H9 (cell line): ENCODE measurements around the gene PRKCA. TPM values are rescaled to one million over a fixed set of nuclear protein-coding genes. Genes with fewer than 3 reads are reported as not detected.

Experiments
- DNase-seq: peaks from one replicate; pipeline ENCODE4 v3.0.0-alpha.2; 2017
- H2AFZ ChIP-seq: one replicate; pipeline ENCODE4 v1.6.1; 2013; ENCODE audit warnings: mild to moderate bottlenecking, low read length, control low read depth, moderate library complexity
- H2AK5ac ChIP-seq: 2 replicates; pipeline ENCODE4 v1.6.1; 2013; ENCODE audit warnings: low read length, control low read depth, mixed read lengths; ENCODE audit not compliant: insufficient read length
- H2BK120ac ChIP-seq: one replicate; pipeline ENCODE4 v1.6.1; 2013; ENCODE audit warnings: low read depth, mild to moderate bottlenecking, low read length, control low read depth, inconsistent platforms; ENCODE audit not compliant: poor library complexity, severe bottlenecking
- H2BK12ac ChIP-seq: 2 replicates; pipeline ENCODE4 v1.6.1; 2013; ENCODE audit warnings: low read length, control low read depth, mixed read lengths, low read depth; ENCODE audit not compliant: insufficient read length
- H2BK15ac ChIP-seq: 2 replicates; pipeline ENCODE4 v1.6.1; 2013; ENCODE audit warnings: low read depth, low read length, control low read depth
- H2BK20ac ChIP-seq: one replicate; pipeline ENCODE4 v1.6.1; 2013; ENCODE audit warnings: low read depth, mild to moderate bottlenecking, low read length, control low read depth, inconsistent platforms; ENCODE audit not compliant: poor library complexity, severe bottlenecking
- H2BK5ac ChIP-seq: 2 replicates; pipeline ENCODE4 v1.6.1; 2013; ENCODE audit warnings: low read length, control low read depth, mixed read lengths; ENCODE audit not compliant: insufficient read length
- H3K14ac ChIP-seq: 2 replicates; pipeline ENCODE4 v1.6.1; 2013; ENCODE audit warnings: low read length, control low read depth; ENCODE audit not compliant: insufficient read depth
- H3K18ac ChIP-seq: 2 replicates; pipeline ENCODE4 v1.6.1; 2013; ENCODE audit warnings: low read depth, mild to moderate bottlenecking, mixed read lengths, low read length, control low read depth; ENCODE audit not compliant: insufficient read length
- H3K23ac ChIP-seq: 2 replicates; pipeline ENCODE4 v1.6.1; 2013; ENCODE audit warnings: low read length, control low read depth, mixed read lengths, low read depth; ENCODE audit not compliant: insufficient read length
- H3K23me2 ChIP-seq: 2 replicates; pipeline ENCODE4 v1.6.1; 2013; ENCODE audit warnings: low read depth, mild to moderate bottlenecking, mixed read lengths, low read length, control low read depth; ENCODE audit not compliant: insufficient read length, poor library complexity, severe bottlenecking
- H3K27ac ChIP-seq: 2 replicates; pipeline ENCODE4 v1.5.1; 2013; ENCODE audit warnings: low read length, control low read depth, mixed read lengths, low read depth; ENCODE audit not compliant: insufficient read length
- H3K27me3 ChIP-seq: 2 replicates; pipeline ENCODE4 v1.6.1; 2013; ENCODE audit warnings: low read length, control low read depth, inconsistent platforms; ENCODE audit not compliant: insufficient read depth
- H3K4ac ChIP-seq: 2 replicates; pipeline ENCODE4 v1.6.1; 2013; ENCODE audit warnings: low read depth, mild to moderate bottlenecking, control low read depth, inconsistent platforms, low read length, moderate library complexity
- H3K4me1 ChIP-seq: 2 replicates; pipeline ENCODE4 v1.6.1; 2013; ENCODE audit warnings: low read length, control low read depth, inconsistent platforms; ENCODE audit not compliant: insufficient read depth
- H3K4me2 ChIP-seq: 2 replicates; pipeline ENCODE4 v1.6.1; 2013; ENCODE audit warnings: low read length, control low read depth, mixed read lengths; ENCODE audit not compliant: insufficient read length, insufficient read depth
- H3K56ac ChIP-seq: 2 replicates; pipeline ENCODE4 v1.6.1; 2013; ENCODE audit warnings: low read depth, mild to moderate bottlenecking, mixed read lengths, low read length, control low read depth; ENCODE audit not compliant: insufficient read length
- H3K79me1 ChIP-seq: 2 replicates; pipeline ENCODE4 v1.6.1; 2013; ENCODE audit warnings: low read depth, mild to moderate bottlenecking, moderate library complexity, low read length, control low read depth, inconsistent platforms; ENCODE audit not compliant: insufficient read depth, poor library complexity, severe bottlenecking
- H3K79me2 ChIP-seq: 2 replicates; pipeline ENCODE4 v1.6.1; 2013; ENCODE audit warnings: low read length, control low read depth, inconsistent platforms; ENCODE audit not compliant: insufficient read depth
- H3K9ac ChIP-seq: 2 replicates; pipeline ENCODE4 v1.6.1; 2013; ENCODE audit warnings: low read length, control low read depth, mixed read lengths; ENCODE audit not compliant: insufficient read length; ENCODE audit errors: extremely low read depth
- H3K9me3 ChIP-seq: one replicate; pipeline ENCODE4 v1.6.1; 2013; ENCODE audit warnings: low read depth, low read length, inconsistent platforms; ENCODE audit not compliant: control insufficient read depth
- H3T11ph ChIP-seq: one replicate; pipeline ENCODE4 v1.6.1; 2013; ENCODE audit warnings: mild to moderate bottlenecking, low read length, control low read depth, inconsistent platforms
- H4K20me1 ChIP-seq: one replicate; pipeline ENCODE4 v1.6.1; 2013; ENCODE audit not compliant: control insufficient read depth, insufficient read length, insufficient read depth
- H4K5ac ChIP-seq: 2 replicates; pipeline ENCODE4 v1.6.1; 2013; ENCODE audit warnings: low read depth, mild to moderate bottlenecking, mixed read lengths, low read length, control low read depth; ENCODE audit not compliant: insufficient read length
- H4K8ac ChIP-seq: replicated peaks from 2 replicates; pipeline ENCODE4 v1.6.1; 2013; ENCODE audit warnings: low read length, control low read depth, mixed read lengths, low read depth; ENCODE audit not compliant: insufficient read length
- H4K91ac ChIP-seq: 2 replicates; pipeline ENCODE4 v1.6.1; 2013; ENCODE audit warnings: low read depth, mild to moderate bottlenecking, moderate library complexity, mixed read lengths, low read length, control low read depth; ENCODE audit not compliant: insufficient read length
- H3K27ac Mint-ChIP-seq, 3 experiments: 2 replicates in 2 of 3; 3 replicates in 1 of 3; pipeline ENCODE4 v1.8.0; 2020 to 2021; ENCODE audit warnings: mixed read lengths in 3 of 3, mild to moderate bottlenecking in 1 of 3, moderate library complexity in 1 of 3
- H3K27me3 Mint-ChIP-seq: 2 replicates; pipeline ENCODE4 v1.8.0; 2021; ENCODE audit warnings: low read depth, mild to moderate bottlenecking, moderate library complexity, mixed read lengths
- H3K36me3 Mint-ChIP-seq, 3 experiments: 2 replicates in 2 of 3; 3 replicates in 1 of 3; pipeline ENCODE4 v1.8.0; 2020 to 2021; ENCODE audit warnings: low read depth in 3 of 3, mixed read lengths in 3 of 3; ENCODE audit not compliant: insufficient read depth in 1 of 3
- H3K4me1 Mint-ChIP-seq, 2 experiments: 2 replicates each; pipeline ENCODE4 v1.8.0; 2020; ENCODE audit warnings: mixed read lengths in 2 of 2
- H3K4me3 Mint-ChIP-seq, 2 experiments: 2 replicates in 1 of 2; 3 replicates in 1 of 2; pipeline ENCODE4 v1.8.0; 2020 to 2021; ENCODE audit warnings: mild to moderate bottlenecking in 2 of 2, mixed read lengths in 2 of 2, moderate library complexity in 1 of 2
- H3K9me3 Mint-ChIP-seq, 2 experiments: 2 replicates in 1 of 2; 3 replicates in 1 of 2; pipeline ENCODE4 v1.8.0; 2020; ENCODE audit warnings: mild to moderate bottlenecking in 2 of 2, mixed read lengths in 2 of 2, moderate library complexity in 1 of 2
- WGBS: extraction: QIAGEN DNeasy Blood & Tissue Kit; methylation state at CpG from one replicate; pipeline ENCODE4 v1.1.7; 2013; ENCODE audit warnings: missing lambda C conversion rate, low lambda C conversion rate, mixed read lengths; ENCODE audit not compliant: insufficient read length; ENCODE audit errors: extremely low coverage; 5-methylcytosine and 5-hydroxymethylcytosine counted together
- total RNA-seq: library from RNA; stranded (reverse); gene quantifications from 2 replicates; pipeline ENCODE4 v1.2.1, GENCODE V29; 2021
- TF ChIP-seq, protein P1 (sequence below): fragments of 200-600 bp; sonication (generic); conservative IDR thresholded peaks from 3 replicates; pipeline ENCODE4 v1.8.0; 2021; ENCODE audit warnings: antibody characterized with exemption, mild to moderate bottlenecking

PRKCA gene
- total RNA-seq, 1 experiment from 2014 or later, result 10.5 TPM

DNA sequence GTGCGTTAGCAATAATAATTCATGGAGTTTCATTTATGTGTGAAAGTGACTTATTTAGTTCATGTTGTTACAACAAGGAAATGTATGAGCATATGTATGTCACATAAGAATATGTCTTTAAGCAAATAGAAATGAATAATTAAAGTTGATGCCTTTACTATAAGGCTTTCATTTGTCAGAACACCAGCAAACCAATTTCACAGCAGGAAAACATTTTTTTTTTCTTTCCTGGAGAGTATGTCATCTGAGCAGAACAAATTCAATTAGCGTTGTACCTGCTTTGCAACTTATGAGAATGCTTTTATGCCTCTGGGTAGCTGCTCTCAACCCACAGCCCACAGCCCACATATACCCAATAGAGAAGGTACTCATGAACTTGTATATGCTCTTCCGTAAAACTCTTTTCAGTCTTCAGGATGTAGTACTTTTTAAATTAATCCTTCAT lies 46.9 kb upstream of the PRKCA start:
- no peak overlapping the region for H2AFZ ChIP-seq
- no peak overlapping the region for H3K4ac ChIP-seq
- TF ChIP-seq, protein P1, sequence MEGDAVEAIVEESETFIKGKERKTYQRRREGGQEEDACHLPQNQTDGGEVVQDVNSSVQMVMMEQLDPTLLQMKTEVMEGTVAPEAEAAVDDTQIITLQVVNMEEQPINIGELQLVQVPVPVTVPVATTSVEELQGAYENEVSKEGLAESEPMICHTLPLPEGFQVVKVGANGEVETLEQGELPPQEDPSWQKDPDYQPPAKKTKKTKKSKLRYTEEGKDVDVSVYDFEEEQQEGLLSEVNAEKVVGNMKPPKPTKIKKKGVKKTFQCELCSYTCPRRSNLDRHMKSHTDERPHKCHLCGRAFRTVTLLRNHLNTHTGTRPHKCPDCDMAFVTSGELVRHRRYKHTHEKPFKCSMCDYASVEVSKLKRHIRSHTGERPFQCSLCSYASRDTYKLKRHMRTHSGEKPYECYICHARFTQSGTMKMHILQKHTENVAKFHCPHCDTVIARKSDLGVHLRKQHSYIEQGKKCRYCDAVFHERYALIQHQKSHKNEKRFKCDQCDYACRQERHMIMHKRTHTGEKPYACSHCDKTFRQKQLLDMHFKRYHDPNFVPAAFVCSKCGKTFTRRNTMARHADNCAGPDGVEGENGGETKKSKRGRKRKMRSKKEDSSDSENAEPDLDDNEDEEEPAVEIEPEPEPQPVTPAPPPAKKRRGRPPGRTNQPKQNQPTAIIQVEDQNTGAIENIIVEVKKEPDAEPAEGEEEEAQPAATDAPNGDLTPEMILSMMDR, result no peak
- H3K79me1 ChIP-seq, result no peaks in the 10 kb centered on the region
- H4K5ac ChIP-seq, result no peak overlapping the region
- H3K4me2 ChIP-seq, result no peak overlapping the region
- no peak overlapping the region for H2BK20ac ChIP-seq
- Mint-ChIP-seq H3K36me3 (no peaks in the 10 kb centered on the region), H3K4me1 (no peaks in the 10 kb centered on the region), H3K27me3 (no peaks in the 10 kb centered on the region), H3K27ac (no peak overlapping the region), H3K4me3 (no peak overlapping the region), H3K9me3 (no peaks in the 10 kb centered on the region)
- H3K14ac ChIP-seq, result no peak overlapping the region
- no peaks in the 10 kb centered on the region for H3K27me3 ChIP-seq
- no peak overlapping the region for H2BK120ac ChIP-seq
- no peaks in the 10 kb centered on the region for H3K9me3 ChIP-seq
- H3K79me2 ChIP-seq, result no peaks in the 10 kb centered on the region
- no peak overlapping the region for H4K8ac ChIP-seq
- no peak overlapping the region for H2BK5ac ChIP-seq
- no peak overlapping the region for H3K9ac ChIP-seq
- no peaks in the 10 kb centered on the region for H3K4me1 ChIP-seq
- no peak overlapping the region for H3K18ac ChIP-seq
- no peaks in the 10 kb centered on the region for H4K20me1 ChIP-seq
- no peak overlapping the region for H2AK5ac ChIP-seq
- DNase-seq, result no peak
- no peaks in the 10 kb centered on the region for H3K23me2 ChIP-seq
- no peak overlapping the region for H2BK15ac ChIP-seq
- H3T11ph ChIP-seq, result no peak overlapping the region
- no peak overlapping the region for H3K23ac ChIP-seq
- 100% methylated on average over 1 of the region's 3 CpGs for WGBS
- H3K56ac ChIP-seq, result no peak overlapping the region
- no peak overlapping the region for H3K27ac ChIP-seq
- no peak overlapping the region for H4K91ac ChIP-seq
- no peak overlapping the region for H2BK12ac ChIP-seq
